Left lung (tissue), 10 donors: Measurements from ENCODE around the gene MBP. TPM values are rescaled to one million over a fixed set of nuclear protein-coding genes. Genes with fewer than 3 reads are reported as not detected.
A peak's percentile ranks its signal among the peaks of the same experiment; 100 is the strongest.

Source experiments
- ATAC-seq: fragments of 200-7000 bp; cut with Tn5 transposase; one replicate; pipeline ENCODE4 v1.9.1; 2020; ENCODE audit warnings: moderate library complexity
- DNase-seq, 4 donors: peaks; one replicate each; pipeline ENCODE4 v3.0.0-alpha.2; 2013 to 2020
- H3K27ac ChIP-seq, 2 donors: fragments of 200-600 bp; sonication (generic) in 1 of 2; one replicate each; pipeline versions ENCODE4 v1.5.0 to v1.8.0; 2020 to 2021
- H3K27me3 ChIP-seq, 2 donors: fragments of 200-600 bp; sonication (generic) in 1 of 2; one replicate each; pipeline versions ENCODE4 v1.5.0 to v1.8.0; 2020 to 2021
- H3K36me3 ChIP-seq, 2 donors: fragments of 200-600 bp; sonication (generic) in 1 of 2; one replicate each; pipeline versions ENCODE4 v1.5.0 to v1.8.0; 2020 to 2021
- H3K4me1 ChIP-seq, 2 donors: fragments of 200-600 bp; one replicate each; pipeline ENCODE4 v1.8.0; 2021
- H3K4me3 ChIP-seq, 2 donors: fragments of 200-600 bp; sonication (generic) in 1 of 2; one replicate each; pipeline versions ENCODE4 v1.5.0 to v1.8.0; 2020 to 2021; ENCODE audit warnings: mild to moderate bottlenecking in 1 of 2
- H3K9me3 ChIP-seq, 2 donors: fragments of 200-600 bp; sonication (generic) in 1 of 2; one replicate each; pipeline versions ENCODE4 v1.5.0 to v1.8.0; 2020 to 2021
- intact Hi-C, 2 donors: fragments of 100-400 bp; cut with DNase I; formaldehyde crosslinking; loops; one replicate each; pipeline versions ENCODE4 v1.11.2 to v1.14.2; 2022
- polyA plus RNA-seq, 6 donors: library from polyadenylated mRNA; unstranded; fragments of 120-200 nt; gene quantifications; one replicate each; pipeline ENCODE4 v1.2.1, GENCODE V29; 2013; ENCODE audit not compliant: insufficient read length in 6 of 6
- total RNA-seq, 2 donors: library from RNA; stranded (reverse); fragmentation: NEBNext Ultra II Directional; extraction: Animal tissue kit (Norgen Biotek cat#: 25700); gene quantifications; one replicate each; pipeline ENCODE4 v1.2.1, GENCODE V29; 2021
- TF ChIP-seq, protein P1 (sequence below), 2 donors: fragments of 200-600 bp; sonication (generic) in 1 of 2; IDR thresholded peaks; one replicate each; pipeline versions ENCODE4 v1.5.0 to v1.8.0; 2021; ENCODE audit warnings: antibody characterized with exemption in 2 of 2
- donor health status: DM: no; HTN: yes; CAD: no.
- donor health status: DM: no; HTN: no; CAD: no.

The MBP gene
- total and polyA plus RNA-seq, 8 donors = 8.8 to 56.7 (median 10.8) TPM

GRCh38 chr18:77130229-77131099 is 2.1 kb downstream of the MBP start:
- Histone ChIP-seq H3K4me3 (peak overlapping the region in 1 of 2 donors; percentile 76), H3K9me3 (no peaks in the 10 kb centered on the region), H3K36me3 (no peaks in the 10 kb centered on the region), H3K27me3 (peaks cover 12 to 25% of the 10 kb centered on the region in 2 donors), H3K4me1 (peaks cover 6 to 66% of the 10 kb centered on the region in 2 donors), H3K27ac (peak overlapping the region; percentile 92 to 95)
- no peak for ATAC-seq
- intact Hi-C loops = no loop called here
- DNase-seq = peak in 1 of 4 donors; percentile 36
- TF ChIP-seq, protein P1, sequence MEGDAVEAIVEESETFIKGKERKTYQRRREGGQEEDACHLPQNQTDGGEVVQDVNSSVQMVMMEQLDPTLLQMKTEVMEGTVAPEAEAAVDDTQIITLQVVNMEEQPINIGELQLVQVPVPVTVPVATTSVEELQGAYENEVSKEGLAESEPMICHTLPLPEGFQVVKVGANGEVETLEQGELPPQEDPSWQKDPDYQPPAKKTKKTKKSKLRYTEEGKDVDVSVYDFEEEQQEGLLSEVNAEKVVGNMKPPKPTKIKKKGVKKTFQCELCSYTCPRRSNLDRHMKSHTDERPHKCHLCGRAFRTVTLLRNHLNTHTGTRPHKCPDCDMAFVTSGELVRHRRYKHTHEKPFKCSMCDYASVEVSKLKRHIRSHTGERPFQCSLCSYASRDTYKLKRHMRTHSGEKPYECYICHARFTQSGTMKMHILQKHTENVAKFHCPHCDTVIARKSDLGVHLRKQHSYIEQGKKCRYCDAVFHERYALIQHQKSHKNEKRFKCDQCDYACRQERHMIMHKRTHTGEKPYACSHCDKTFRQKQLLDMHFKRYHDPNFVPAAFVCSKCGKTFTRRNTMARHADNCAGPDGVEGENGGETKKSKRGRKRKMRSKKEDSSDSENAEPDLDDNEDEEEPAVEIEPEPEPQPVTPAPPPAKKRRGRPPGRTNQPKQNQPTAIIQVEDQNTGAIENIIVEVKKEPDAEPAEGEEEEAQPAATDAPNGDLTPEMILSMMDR (IDR thresholded peaks at IDR 0.05) = no peak

DNA sequence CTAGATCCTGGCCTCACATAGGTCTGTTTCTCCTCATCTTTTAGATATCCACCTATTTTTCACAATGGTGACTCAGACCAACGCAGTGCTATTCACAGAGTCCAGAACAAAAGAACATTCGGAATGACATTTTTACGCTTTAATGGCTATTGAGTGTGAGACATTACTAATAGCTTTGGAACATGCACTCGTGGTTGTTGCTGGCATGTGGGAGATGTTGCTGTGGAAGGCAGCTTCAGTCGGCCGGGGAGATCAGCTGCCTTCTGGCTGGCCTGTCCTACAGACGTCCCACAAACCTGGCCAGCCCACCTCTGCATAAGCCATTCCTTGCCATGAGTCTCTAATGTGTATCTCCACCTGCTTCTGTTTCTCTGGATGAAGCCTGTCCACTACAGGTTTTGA is 3.4 kb downstream of the MBP start:
- peak in 1 of 4 donors; percentile 22 for DNase-seq
- H3K9me3 ChIP-seq = no peaks in the 10 kb centered on the region
- TF ChIP-seq, protein P1 (IDR thresholded peaks at IDR 0.05) = no peak
- intact Hi-C loops = no loop called here
- no peak for ATAC-seq
- H3K36me3 ChIP-seq = no peaks in the 10 kb centered on the region
- H3K27ac ChIP-seq = peak overlapping the region; percentile 67 to 95
- H3K4me3 ChIP-seq = no peak overlapping the region
- H3K27me3 ChIP-seq = peaks cover 12 to 25% of the 10 kb centered on the region in 2 donors
- H3K4me1 ChIP-seq = peaks cover 6 to 75% of the 10 kb centered on the region in 2 donors

DNA sequence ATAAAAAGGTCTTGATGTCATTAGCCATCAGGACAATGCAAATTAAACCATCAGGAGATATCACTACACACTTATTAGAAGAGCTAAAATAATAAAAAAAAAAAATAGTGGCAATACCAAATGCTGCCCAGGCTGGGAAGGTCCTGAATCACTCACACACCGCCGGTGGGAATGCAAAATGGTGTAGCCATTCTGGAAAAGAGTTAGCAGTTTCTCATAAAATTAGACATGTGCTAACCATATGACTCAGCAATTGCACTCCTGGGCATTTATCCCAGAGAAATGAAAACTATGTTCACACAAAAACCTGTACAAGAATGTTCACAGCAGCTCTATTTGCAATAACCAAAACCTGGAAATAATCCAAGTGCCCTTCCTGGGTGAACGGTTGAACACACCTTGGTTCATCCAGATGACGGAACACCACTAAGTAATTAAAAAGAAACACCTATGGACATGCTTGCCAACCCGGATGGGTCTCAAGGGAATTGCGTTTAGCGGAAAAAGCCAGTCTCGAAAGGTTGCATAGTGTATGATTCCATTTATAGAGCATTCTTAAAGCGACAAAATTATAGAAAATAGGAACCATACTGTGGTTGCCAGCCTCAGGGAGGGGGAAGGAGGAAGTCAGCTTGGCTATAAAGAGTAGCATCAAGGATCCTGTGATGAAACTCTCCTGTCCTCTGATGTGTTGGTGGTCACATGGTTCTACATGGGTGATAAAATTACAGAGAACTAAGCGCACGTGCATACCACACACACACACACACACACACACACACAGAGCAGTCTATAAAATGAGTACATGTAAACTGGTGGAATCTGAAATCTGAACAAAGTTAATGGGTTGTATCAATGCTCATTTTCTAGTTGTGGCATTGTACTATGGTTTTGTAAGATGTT is 4.6 kb downstream of the MBP start:
- Histone ChIP-seq H3K4me3 (peak overlapping the region in 1 of 2 donors; percentile 1), H3K4me1 (peaks cover 0 to 72% of the 10 kb centered on the region in 2 donors), H3K9me3 (no peaks in the 10 kb centered on the region), H3K27ac (peak overlapping the region; percentile 67 to 83), H3K36me3 (no peaks in the 10 kb centered on the region), H3K27me3 (peaks cover 12 to 21% of the 10 kb centered on the region in 2 donors)
- intact Hi-C loops = no loop called here
- ATAC-seq = peak; percentile 5
- DNase-seq = peak in 1 of 4 donors; percentile 42
- TF ChIP-seq, protein P1 (IDR thresholded peaks at IDR 0.05) = no peak

GRCh38 chr18:77124452-77124922 is 8.1 kb downstream of the MBP start:
- Histone ChIP-seq H3K9me3 (no peaks in the 10 kb centered on the region), H3K4me1 (peaks cover 0 to 64% of the 10 kb centered on the region in 2 donors), H3K27ac (peak overlapping the region in 1 of 2 donors; percentile 38), H3K4me3 (no peak overlapping the region), H3K36me3 (peaks cover 0 to 10% of the 10 kb centered on the region in 2 donors), H3K27me3 (peaks cover 0 to 4% of the 10 kb centered on the region in 2 donors)
- DNase-seq (peak in 1 of 4 donors; percentile 32), ATAC-seq (no peak)
- intact Hi-C loops = no loop called here
- TF ChIP-seq, protein P1 (IDR thresholded peaks at IDR 0.05) = no peak
